ENCODE results near the gene TMUB1. TPM values are rescaled to one million over a fixed set of nuclear protein-coding genes. Genes with fewer than 3 reads are reported as not detected.
A peak's percentile ranks its signal among the peaks of the same experiment; 100 is the strongest.

TMUB1 gene
- total and polyA plus RNA-seq, 10 donors: 27.1 to 73.4 (median 39.4) TPM

DNA sequence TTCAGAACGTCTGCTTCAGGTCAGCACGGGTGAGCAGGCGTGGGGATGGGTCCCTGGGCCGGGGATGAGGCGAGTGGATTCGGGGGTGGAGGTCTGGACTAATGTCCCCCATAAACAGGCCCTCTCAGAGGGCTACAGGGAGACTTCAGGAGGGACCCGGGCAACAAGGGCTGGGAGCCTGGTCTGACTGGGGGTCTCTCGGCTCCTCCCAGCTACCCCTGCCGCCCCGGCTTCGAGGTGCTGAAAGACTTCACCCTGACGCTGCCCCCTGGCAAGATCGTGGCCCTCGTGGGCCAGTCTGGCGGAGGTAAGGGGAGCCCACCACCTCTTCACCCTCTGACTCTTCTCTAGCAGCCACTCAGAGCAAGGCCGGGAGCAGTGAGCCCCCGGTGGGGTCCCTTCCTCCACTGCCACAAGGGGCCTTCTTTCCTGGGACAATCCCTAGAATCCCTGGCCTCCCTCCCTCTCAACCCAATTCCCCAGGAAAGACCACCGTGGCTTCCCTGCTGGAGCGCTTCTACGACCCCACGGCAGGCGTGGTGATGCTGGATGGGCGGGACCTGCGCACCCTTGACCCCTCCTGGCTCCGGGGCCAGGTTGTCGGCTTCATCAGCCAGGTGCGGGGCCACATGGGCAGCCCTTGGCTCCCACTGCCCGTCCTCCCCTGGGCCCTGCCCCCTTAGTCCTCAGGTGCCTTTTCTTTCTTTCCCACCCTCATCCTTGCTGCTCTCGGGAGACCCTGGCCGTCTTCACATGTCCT lies 42.5 kb downstream of the TMUB1 start:
- Histone ChIP-seq H3K4me1 (peaks cover 0 to 18% (median 11%) of the 10 kb centered on the region in 6 donors), H3K36me3 (peaks cover 0 to 68% (median 33%) of the 10 kb centered on the region in 6 donors), H3K4me3 (no peak overlapping the region), H3K27me3 (replicated peaks in 1 of 7) (no peaks in the 10 kb centered on the region), H3K27ac (no peak overlapping the region), H3K9me3 (no peaks in the 10 kb centered on the region)
- TF ChIP-seq POLR2AphosphoS5 (IDR thresholded peaks at IDR 0.05): peak in 1 of 3 donors; percentile 37
- no peak for TF ChIP-seq POLR2A (IDR thresholded peaks at IDR 0.05)
- TF ChIP-seq, protein P1, sequence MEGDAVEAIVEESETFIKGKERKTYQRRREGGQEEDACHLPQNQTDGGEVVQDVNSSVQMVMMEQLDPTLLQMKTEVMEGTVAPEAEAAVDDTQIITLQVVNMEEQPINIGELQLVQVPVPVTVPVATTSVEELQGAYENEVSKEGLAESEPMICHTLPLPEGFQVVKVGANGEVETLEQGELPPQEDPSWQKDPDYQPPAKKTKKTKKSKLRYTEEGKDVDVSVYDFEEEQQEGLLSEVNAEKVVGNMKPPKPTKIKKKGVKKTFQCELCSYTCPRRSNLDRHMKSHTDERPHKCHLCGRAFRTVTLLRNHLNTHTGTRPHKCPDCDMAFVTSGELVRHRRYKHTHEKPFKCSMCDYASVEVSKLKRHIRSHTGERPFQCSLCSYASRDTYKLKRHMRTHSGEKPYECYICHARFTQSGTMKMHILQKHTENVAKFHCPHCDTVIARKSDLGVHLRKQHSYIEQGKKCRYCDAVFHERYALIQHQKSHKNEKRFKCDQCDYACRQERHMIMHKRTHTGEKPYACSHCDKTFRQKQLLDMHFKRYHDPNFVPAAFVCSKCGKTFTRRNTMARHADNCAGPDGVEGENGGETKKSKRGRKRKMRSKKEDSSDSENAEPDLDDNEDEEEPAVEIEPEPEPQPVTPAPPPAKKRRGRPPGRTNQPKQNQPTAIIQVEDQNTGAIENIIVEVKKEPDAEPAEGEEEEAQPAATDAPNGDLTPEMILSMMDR (IDR thresholded peaks at IDR 0.05 in 8 of 11, conservative IDR thresholded peaks at IDR 0.05 in 3 of 11): no peak
- no peak for DNase-seq
- WGBS, 5 donors: 93 to 95% (median 94%) methylated on average over 28 to 30 of the region's 30 CpGs
- intact Hi-C loops (cut with DNase I; ENCODE audit: low total_unique reads): no loop called here

DNA sequence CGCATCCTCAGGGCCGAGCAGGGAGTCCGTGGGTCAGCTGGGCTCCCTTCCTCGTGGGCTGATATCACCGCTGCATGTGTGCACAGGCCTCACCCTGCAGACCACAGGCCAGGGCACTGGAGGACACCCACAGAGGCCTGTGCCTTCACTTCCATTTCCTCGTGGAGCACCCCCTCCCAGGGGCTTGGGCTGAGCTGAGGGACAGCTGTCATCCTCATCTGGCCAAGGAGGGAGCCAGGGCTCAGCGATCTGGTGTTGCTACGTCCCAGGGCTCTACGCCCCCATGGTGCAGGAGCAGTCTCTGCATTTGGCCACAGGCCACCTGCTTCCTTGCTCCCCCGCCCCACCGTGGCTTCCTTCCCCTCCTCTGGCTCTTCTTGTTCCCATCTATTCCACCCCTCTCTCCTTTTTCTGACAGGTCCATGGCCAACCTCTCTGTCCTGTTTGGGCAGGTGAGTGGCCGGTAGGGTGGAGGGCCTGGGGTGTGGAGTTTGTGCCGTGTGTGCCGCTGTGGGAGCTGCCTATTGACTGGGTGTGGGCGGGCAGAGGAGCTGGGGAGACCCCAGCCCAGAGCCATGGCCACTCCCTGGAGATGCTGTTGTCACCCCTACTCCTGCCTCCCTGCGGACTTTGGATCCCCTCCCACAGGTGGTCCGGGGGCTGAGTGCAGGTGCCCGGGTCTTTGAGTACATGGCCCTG lies 43.3 kb downstream of the TMUB1 start:
- intact Hi-C loops (cut with DNase I; ENCODE audit: low total_unique reads): no loop called here
- DNase-seq: no peak

DNA sequence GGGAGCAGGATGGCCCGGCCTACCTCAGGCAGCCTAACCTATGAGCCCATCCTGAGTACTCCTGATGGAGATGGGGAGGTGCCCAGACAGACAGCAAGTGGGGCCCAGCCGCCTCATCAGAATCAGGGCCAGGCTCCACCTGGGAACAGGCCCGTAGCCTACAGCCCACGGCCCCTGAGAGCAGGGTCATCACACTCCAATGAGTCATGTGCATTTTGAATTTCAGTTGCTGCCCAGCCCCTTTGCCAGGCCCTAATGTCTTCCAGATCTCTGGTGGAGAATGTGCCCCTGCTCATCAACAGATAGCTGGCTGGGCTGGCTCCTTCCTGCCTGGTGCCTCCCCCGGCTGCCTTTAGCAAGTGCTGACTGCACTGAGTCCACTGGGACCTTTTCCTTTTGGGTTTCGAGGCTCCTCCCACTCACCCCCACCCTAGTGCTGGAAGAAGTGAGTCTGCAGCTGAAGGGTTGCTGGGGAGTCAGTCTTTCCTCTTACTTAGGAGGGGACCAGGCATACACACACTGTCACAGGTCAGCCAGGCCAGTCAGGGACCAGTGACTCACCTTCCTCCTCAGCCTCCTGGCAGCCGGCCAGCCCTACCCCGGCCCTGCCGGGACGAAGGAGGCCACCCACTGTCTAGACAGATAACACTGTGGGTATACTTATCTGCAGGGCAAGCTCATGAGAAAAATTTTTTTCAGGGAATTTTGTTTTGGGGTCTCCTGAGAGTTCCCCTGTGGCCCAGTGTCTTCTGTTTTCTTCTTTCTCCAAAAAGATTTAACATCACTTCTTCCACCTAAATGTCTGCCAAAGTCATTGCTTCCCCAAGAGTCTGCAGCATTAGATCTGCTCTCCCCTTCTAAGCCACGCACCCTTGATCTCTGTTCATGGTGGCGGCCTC lies 44.1 kb downstream of the TMUB1 start:
- Histone ChIP-seq H3K27me3 (replicated peaks in 1 of 7) (no peaks in the 10 kb centered on the region), H3K27ac (peak overlapping the region in 2 of 8 donors; percentile 5 to 36), H3K9me3 (no peaks in the 10 kb centered on the region), H3K36me3 (peaks cover 0 to 68% (median 39%) of the 10 kb centered on the region in 6 donors), H3K4me1 (peaks cover 0 to 18% (median 11%) of the 10 kb centered on the region in 6 donors), H3K4me3 (no peak overlapping the region)
- 41 to 49% (median 45%) methylated on average over 12 of the region's 12 CpGs for WGBS, 5 donors
- no peak for DNase-seq
- intact Hi-C loops (cut with DNase I; ENCODE audit: low total_unique reads): no loop called here
- TF ChIP-seq POLR2A (IDR thresholded peaks at IDR 0.05): no peak
- peak in 2 of 3 donors; percentile 21 to 50 for TF ChIP-seq POLR2AphosphoS5 (IDR thresholded peaks at IDR 0.05)

More for the DNA sequence above, 43.3 kb downstream of the TMUB1 start:
- H3K4me3 ChIP-seq: no peak overlapping the region
- no peaks in the 10 kb centered on the region for H3K9me3 ChIP-seq
- peaks cover 0 to 18% (median 11%) of the 10 kb centered on the region in 6 donors for H3K4me1 ChIP-seq
- H3K27me3 ChIP-seq (replicated peaks in 1 of 7): no peaks in the 10 kb centered on the region
- 64 to 72% (median 68%) methylated on average over 17 to 18 of the region's 18 CpGs for WGBS, 5 donors
- H3K27ac ChIP-seq: no peak overlapping the region
- H3K36me3 ChIP-seq: peaks cover 0 to 68% (median 39%) of the 10 kb centered on the region in 6 donors
- peak in 1 of 3 donors; percentile 27 for TF ChIP-seq POLR2AphosphoS5 (IDR thresholded peaks at IDR 0.05)
- no peak for TF ChIP-seq POLR2A (IDR thresholded peaks at IDR 0.05)

DNA sequence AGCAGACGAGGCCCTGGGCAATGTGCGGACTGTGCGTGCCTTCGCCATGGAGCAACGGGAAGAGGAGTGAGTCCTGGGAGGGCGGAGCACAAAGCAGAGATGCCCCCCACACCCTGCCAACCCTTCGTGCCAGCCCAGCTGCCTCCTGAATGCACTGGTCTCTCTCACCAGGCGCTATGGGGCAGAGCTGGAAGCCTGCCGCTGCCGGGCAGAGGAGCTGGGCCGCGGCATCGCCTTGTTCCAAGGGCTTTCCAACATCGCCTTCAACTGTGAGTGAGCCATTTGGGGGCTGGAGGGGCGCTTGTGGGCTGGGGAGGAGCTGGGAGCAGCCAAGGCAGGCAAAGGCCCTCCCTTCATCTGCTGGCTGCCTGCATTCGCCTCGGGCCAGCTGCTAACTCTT lies 47.4 kb downstream of the TMUB1 start:
- Histone ChIP-seq H3K9me3 (no peaks in the 10 kb centered on the region), H3K4me1 (peaks cover 0 to 19% (median 11%) of the 10 kb centered on the region in 6 donors), H3K4me3 (no peak overlapping the region), H3K36me3 (peaks cover 0 to 69% (median 35%) of the 10 kb centered on the region in 6 donors), H3K27me3 (replicated peaks in 1 of 7) (no peaks in the 10 kb centered on the region), H3K27ac (no peak overlapping the region)
- 91 to 98% (median 96%) methylated on average over 15 to 17 of the region's 17 CpGs for WGBS, 5 donors
- intact Hi-C loops (cut with DNase I; ENCODE audit: low total_unique reads): no loop called here
- TF ChIP-seq POLR2A (IDR thresholded peaks at IDR 0.05) (no peak), POLR2AphosphoS5 (IDR thresholded peaks at IDR 0.05) (no peak)
- TF ChIP-seq, protein P1 (IDR thresholded peaks at IDR 0.05 in 8 of 11, conservative IDR thresholded peaks at IDR 0.05 in 3 of 11): no peak
- no peak for DNase-seq

Data from spleen (tissue), 11 donors.